ENCODE measurements around the gene RIPOR3. TPM values are rescaled to one million over a fixed set of nuclear protein-coding genes. Genes with fewer than 3 reads are reported as not detected.
A peak's percentile ranks its signal among the peaks of the same experiment; 100 is the strongest.
"Not testable (repeated sequence)": the region's sequence is repeated elsewhere in the genome, so short reads cannot be mapped to it uniquely, and the experiment has no call there.

RIPOR3 gene
- total RNA-seq, 1 donor from 2014 or later, result 0.12 TPM

DNA sequence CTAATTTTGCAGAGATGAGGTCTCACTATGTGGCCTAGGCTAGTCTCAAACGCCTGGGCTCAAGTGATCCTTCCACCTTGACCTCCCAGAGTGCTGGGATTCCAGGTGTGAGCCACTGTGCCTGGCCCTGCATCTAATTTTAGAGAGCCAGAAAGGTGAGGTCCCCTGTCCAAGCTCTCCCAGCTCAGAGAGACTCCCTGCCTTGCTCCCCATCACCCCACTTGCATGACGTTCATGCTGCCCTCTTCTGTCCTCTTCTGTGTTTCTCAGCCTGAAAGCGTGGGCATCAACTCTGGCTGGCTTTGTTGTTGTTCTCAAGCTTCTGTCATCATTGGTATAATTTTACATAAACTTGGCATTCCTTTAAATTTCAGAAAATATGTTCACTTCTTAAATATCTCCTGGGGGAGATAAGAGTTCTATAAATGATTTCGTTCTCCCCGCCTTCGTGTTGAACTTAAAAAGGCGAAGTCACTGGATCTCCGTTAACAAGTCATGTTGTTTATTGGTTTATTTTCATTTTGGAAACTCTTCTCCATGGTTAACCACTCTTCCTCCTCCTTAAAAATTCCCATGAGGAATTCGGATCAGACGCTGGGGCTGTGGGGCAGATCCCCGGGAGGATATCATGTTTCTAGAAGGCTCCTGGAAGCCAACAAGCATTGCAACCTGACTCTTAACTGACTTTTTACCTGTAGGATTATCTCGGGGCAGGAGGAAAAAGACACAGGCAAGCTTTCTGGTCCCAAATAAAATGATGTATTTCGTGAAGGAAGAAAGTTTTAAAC lies 26.8 kb upstream of the RIPOR3 start:
- no peak for DNase-seq (ENCODE audit: low spot score)
- H3K27ac Mint-ChIP-seq (ENCODE audit: unreplicated experiment), result peak overlapping the region; percentile 64

DNA sequence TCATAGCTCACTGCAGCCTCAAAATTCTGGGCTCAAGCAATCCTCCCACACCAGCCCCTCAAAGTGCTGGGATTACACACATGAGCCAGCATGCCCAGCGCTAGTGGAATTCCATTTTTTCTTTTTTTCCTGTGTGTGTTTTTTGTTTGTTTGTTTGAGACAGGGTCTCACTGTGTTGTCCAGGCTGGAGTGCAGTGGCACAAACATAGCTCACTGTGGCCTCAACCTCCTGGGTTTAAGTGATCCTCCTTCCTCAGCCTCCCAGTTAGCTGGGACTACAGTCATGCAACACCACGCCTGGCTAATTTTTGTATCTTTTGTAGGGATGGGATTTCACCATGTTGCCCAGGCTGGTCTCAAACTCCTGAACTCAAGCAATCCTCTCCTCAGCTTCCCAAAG lies 26.0 kb upstream of the RIPOR3 start:
- Mint-ChIP-seq H3K4me1 (ENCODE audit: low read depth) (peaks cover 24% of the 10 kb centered on the region), H3K9me3 (ENCODE audit: low read depth) (no peaks in the 10 kb centered on the region), H3K27ac (ENCODE audit: unreplicated experiment) (no peak overlapping the region), H3K36me3 (ENCODE audit: low read depth) (no peaks in the 10 kb centered on the region), H3K27me3 (ENCODE audit: low read depth) (peaks cover 19% of the 10 kb centered on the region), H3K4me3 (ENCODE audit: unreplicated experiment) (no peak overlapping the region)
- DNase-seq (ENCODE audit: low spot score), result no peak
- TF ChIP-seq, protein P1, sequence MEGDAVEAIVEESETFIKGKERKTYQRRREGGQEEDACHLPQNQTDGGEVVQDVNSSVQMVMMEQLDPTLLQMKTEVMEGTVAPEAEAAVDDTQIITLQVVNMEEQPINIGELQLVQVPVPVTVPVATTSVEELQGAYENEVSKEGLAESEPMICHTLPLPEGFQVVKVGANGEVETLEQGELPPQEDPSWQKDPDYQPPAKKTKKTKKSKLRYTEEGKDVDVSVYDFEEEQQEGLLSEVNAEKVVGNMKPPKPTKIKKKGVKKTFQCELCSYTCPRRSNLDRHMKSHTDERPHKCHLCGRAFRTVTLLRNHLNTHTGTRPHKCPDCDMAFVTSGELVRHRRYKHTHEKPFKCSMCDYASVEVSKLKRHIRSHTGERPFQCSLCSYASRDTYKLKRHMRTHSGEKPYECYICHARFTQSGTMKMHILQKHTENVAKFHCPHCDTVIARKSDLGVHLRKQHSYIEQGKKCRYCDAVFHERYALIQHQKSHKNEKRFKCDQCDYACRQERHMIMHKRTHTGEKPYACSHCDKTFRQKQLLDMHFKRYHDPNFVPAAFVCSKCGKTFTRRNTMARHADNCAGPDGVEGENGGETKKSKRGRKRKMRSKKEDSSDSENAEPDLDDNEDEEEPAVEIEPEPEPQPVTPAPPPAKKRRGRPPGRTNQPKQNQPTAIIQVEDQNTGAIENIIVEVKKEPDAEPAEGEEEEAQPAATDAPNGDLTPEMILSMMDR (IDR thresholded peaks at IDR 0.05), result no peak

More for the DNA sequence above, 26.8 kb upstream of the RIPOR3 start:
- Mint-ChIP-seq H3K4me1 (ENCODE audit: low read depth) (peaks cover 28% of the 10 kb centered on the region), H3K36me3 (ENCODE audit: low read depth) (no peaks in the 10 kb centered on the region), H3K27me3 (ENCODE audit: low read depth) (peaks cover 11% of the 10 kb centered on the region), H3K4me3 (ENCODE audit: unreplicated experiment) (no peak overlapping the region), H3K9me3 (ENCODE audit: low read depth) (no peaks in the 10 kb centered on the region)
- TF ChIP-seq, protein P1 (IDR thresholded peaks at IDR 0.05), result peak; percentile 57

DNA sequence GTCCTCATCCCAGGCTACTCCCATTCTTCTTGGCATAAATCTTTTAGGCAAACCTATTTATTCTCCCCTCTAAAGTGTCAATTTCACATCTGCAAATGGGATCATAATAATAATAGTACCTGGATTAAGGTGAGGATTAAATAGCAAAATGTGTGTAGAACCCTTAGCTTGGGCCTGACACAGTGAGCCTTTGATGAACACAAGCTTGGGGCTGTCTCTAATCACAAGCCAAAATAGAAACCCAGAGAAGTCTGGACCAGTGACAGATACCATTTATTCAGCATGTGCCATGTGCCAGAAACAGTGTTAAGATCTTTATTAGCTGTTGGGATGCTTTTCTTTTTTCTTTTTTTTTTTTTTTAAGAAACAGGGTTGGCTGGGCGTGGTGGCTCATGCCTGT lies 25.2 kb upstream of the RIPOR3 start:
- no peak for DNase-seq (ENCODE audit: low spot score)
- Mint-ChIP-seq H3K27me3 (ENCODE audit: low read depth) (peaks cover 24% of the 10 kb centered on the region), H3K4me1 (ENCODE audit: low read depth) (peaks cover 16% of the 10 kb centered on the region), H3K9me3 (ENCODE audit: low read depth) (no peaks in the 10 kb centered on the region), H3K4me3 (ENCODE audit: unreplicated experiment) (no peak overlapping the region), H3K36me3 (ENCODE audit: low read depth) (peaks cover 3% of the 10 kb centered on the region), H3K27ac (ENCODE audit: unreplicated experiment) (no peak overlapping the region)
- TF ChIP-seq, protein P1 (IDR thresholded peaks at IDR 0.05), result no peak

DNA sequence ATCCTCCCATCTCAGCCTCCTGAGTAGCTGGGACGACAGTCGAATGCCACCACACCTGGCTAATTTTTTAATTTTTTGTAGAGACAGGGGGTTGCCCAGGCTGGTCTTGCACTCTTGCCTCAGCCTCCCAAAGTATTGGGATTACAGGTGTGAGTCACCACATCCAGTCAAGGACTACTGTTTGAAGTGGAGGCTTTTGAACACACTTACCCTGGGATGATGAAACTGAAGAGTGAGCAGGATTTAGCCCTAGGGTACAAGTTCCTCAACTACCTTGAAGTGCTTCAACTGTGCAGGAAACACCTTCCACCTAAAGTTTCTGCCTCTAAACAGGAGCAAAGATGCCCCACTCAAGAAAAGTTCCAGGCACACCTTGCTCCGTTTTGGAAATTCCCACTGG lies 24.4 kb upstream of the RIPOR3 start:
- H3K4me1 Mint-ChIP-seq (ENCODE audit: low read depth), result peaks cover 16% of the 10 kb centered on the region
- H3K36me3 Mint-ChIP-seq (ENCODE audit: low read depth), result peaks cover 6% of the 10 kb centered on the region
- DNase-seq (ENCODE audit: low spot score), result no peak
- no peak overlapping the region for H3K4me3 Mint-ChIP-seq (ENCODE audit: unreplicated experiment)
- H3K27me3 Mint-ChIP-seq (ENCODE audit: low read depth), result peaks cover 30% of the 10 kb centered on the region
- H3K27ac Mint-ChIP-seq (ENCODE audit: unreplicated experiment), result no peak overlapping the region
- H3K9me3 Mint-ChIP-seq (ENCODE audit: low read depth), result no peaks in the 10 kb centered on the region
- TF ChIP-seq, protein P1 (IDR thresholded peaks at IDR 0.05), result no peak

DNA sequence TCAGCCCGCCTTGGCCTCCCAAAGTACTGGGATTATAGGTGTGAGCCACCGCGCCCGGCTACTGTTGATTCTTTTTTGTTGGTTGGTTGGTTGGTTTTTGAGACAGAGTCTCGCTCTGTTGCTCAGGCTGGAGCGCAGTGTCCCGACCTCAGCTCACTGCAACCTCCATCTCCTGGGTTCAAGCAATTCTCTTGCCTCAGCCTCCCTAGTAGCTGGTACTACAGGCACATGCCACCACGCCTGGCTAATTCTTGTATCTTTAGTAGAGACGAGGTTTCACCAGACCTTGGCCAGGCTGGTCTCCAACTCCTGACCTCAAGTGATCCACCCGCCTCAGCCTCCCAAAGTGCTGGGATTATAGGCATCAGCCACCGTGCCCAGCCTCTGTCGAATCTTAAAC lies 23.1 kb upstream of the RIPOR3 start:
- H3K9me3 Mint-ChIP-seq (ENCODE audit: low read depth); H3K4me3 Mint-ChIP-seq (ENCODE audit: unreplicated experiment); H3K36me3 Mint-ChIP-seq (ENCODE audit: low read depth); DNase-seq (ENCODE audit: low spot score); H3K27ac Mint-ChIP-seq (ENCODE audit: unreplicated experiment): not testable (repeated sequence)
- H3K27me3 Mint-ChIP-seq (ENCODE audit: low read depth), result peaks cover 31% of the 10 kb centered on the region
- peaks cover 20% of the 10 kb centered on the region for H3K4me1 Mint-ChIP-seq (ENCODE audit: low read depth)

DNA sequence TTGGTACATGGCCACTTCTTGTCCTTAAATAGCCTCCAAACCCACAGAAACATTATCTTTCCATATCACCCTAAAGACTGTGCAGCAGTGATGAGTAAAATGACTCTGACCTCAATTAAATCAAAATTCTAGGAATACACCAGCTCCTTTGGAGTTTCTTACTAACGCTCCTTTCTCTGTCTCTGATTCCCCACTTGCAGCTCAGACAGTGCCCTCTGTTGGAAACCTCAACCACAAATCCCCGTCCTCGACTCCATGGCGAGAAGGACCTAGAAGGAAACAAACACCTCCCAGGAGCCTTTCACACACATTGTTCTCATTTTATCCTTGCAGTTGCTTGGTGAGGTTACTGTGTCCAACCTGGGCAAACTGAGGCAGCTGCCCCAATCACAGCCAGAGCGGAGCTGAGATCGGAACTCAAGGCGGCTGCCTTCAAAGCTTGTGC lies 22.3 kb upstream of the RIPOR3 start:
- peaks cover 31% of the 10 kb centered on the region for H3K27me3 Mint-ChIP-seq (ENCODE audit: low read depth)
- DNase-seq (ENCODE audit: low spot score), result no peak
- no peak overlapping the region for H3K4me3 Mint-ChIP-seq (ENCODE audit: unreplicated experiment)
- peaks cover 23% of the 10 kb centered on the region for H3K4me1 Mint-ChIP-seq (ENCODE audit: low read depth)
- peaks cover 6% of the 10 kb centered on the region for H3K36me3 Mint-ChIP-seq (ENCODE audit: low read depth)
- no peak overlapping the region for H3K27ac Mint-ChIP-seq (ENCODE audit: unreplicated experiment)
- H3K9me3 Mint-ChIP-seq (ENCODE audit: low read depth), result no peaks in the 10 kb centered on the region
- TF ChIP-seq, protein P1 (IDR thresholded peaks at IDR 0.05), result peak; percentile 74
